ENCODE data around the gene P2RX5.
A peak's percentile ranks its signal among the peaks of the same experiment; 100 is the strongest.

- peak; percentile 12; the same call in 1 of the 2 replicates for TF ChIP-seq CTCF (IDR thresholded peaks at IDR 0.05)
- no peak for TF ChIP-seq ZFX (IDR thresholded peaks at IDR 0.05; ENCODE audit: borderline replicate concordance)
These were observed 36.3 kb upstream of the P2RX5 start for GRCh38 chr17:3732210-3732621.
